GM23338 (cell line): ENCODE measurements around the gene GGCT. TPM values are rescaled to one million over a fixed set of nuclear protein-coding genes. Genes with fewer than 3 reads are reported as not detected.

ENCODE experiments used
- ATAC-seq: fragments of 200-7000 bp; cut with Tn5 transposase; 3 replicates; pipeline ENCODE4 v1.9.1; 2020
- DNase-seq: peaks from one replicate; pipeline ENCODE4 v3.0.0-alpha.2; 2015; ENCODE audit warnings: low spot score
- H2AFZ ChIP-seq: fragments of 200-600 bp; sonication (generic); 2 replicates; pipeline ENCODE4 v1.8.0; 2016; ENCODE audit warnings: antibody characterized with exemption, mild to moderate bottlenecking, moderate library complexity
- H3F3A ChIP-seq: fragments of 200-600 bp; sonication (generic); replicated peaks from 2 replicates; pipeline ENCODE4 v1.8.0; 2017; ENCODE audit warnings: antibody characterized with exemption, mixed run types, low read depth
- H3K27ac ChIP-seq: fragments of 200-600 bp; sonication (generic); 2 replicates; pipeline ENCODE4 v1.6.1; 2016; ENCODE audit warnings: low read depth
- H3K27me3 ChIP-seq: fragments of 200-600 bp; sonication (generic); 2 replicates; pipeline ENCODE4 v1.8.0; 2016; ENCODE audit warnings: mild to moderate bottlenecking, mixed run types, moderate library complexity; ENCODE audit not compliant: insufficient read depth
- H3K36me3 ChIP-seq: fragments of 200-600 bp; sonication (generic); 2 replicates; pipeline ENCODE4 v1.8.0; 2016; ENCODE audit warnings: mild to moderate bottlenecking; ENCODE audit not compliant: insufficient read depth
- H3K4me1 ChIP-seq: fragments of 200-600 bp; sonication (generic); 2 replicates; pipeline ENCODE4 v1.8.0; 2016; ENCODE audit warnings: mild to moderate bottlenecking, moderate library complexity; ENCODE audit not compliant: insufficient read depth
- H3K4me2 ChIP-seq: fragments of 200-600 bp; sonication (generic); 2 replicates; pipeline ENCODE4 v1.7.1; 2017; ENCODE audit warnings: mixed run types
- H3K4me3 ChIP-seq: fragments of 200-600 bp; sonication (generic); 2 replicates; pipeline ENCODE4 v1.6.1; 2016; ENCODE audit warnings: mixed run types
- H3K79me2 ChIP-seq: fragments of 200-600 bp; sonication (generic); replicated peaks from 2 replicates; pipeline ENCODE4 v1.8.0; 2017; ENCODE audit warnings: mild to moderate bottlenecking; ENCODE audit not compliant: insufficient read depth
- H3K9me2 ChIP-seq: fragments of 200-600 bp; sonication (generic); 2 replicates; pipeline ENCODE4 v1.8.0; 2017; ENCODE audit not compliant: insufficient read depth
- H4K20me1 ChIP-seq: fragments of 200-600 bp; sonication (generic); replicated peaks from 2 replicates; pipeline ENCODE4 v1.8.0; 2017; ENCODE audit warnings: mild to moderate bottlenecking; ENCODE audit not compliant: insufficient read depth
- H3K27ac Mint-ChIP-seq: 2 replicates; pipeline ENCODE4 v1.8.0; 2020; ENCODE audit warnings: inconsistent platforms, mild to moderate bottlenecking, moderate library complexity, mixed read lengths
- H3K27me3 Mint-ChIP-seq: 3 replicates; pipeline ENCODE4 v1.8.0; 2022; ENCODE audit warnings: low read depth, mild to moderate bottlenecking, moderate library complexity, mixed read lengths, inconsistent platforms; ENCODE audit not compliant: insufficient read depth, poor library complexity
- H3K36me3 Mint-ChIP-seq: 3 replicates; pipeline ENCODE4 v1.8.0; 2021; ENCODE audit warnings: low read depth, mild to moderate bottlenecking, inconsistent platforms, moderate library complexity, mixed read lengths
- H3K4me1 Mint-ChIP-seq: 3 replicates; pipeline ENCODE4 v1.8.0; 2020; ENCODE audit warnings: mild to moderate bottlenecking, inconsistent platforms, mixed read lengths
- H3K4me3 Mint-ChIP-seq: 3 replicates; pipeline ENCODE4 v1.8.0; 2021; ENCODE audit warnings: moderate library complexity, mild to moderate bottlenecking, inconsistent platforms, mixed read lengths
- H3K9me3 Mint-ChIP-seq: 3 replicates; pipeline ENCODE4 v1.8.0; 2020; ENCODE audit warnings: moderate library complexity, mild to moderate bottlenecking, inconsistent platforms, mixed read lengths
- CREB1 ChIP-seq: fragments of 250-450 bp; sonication (Bioruptor Pico); IDR thresholded peaks from 2 replicates; pipeline ENCODE4 v1.5.0; 2020; ENCODE audit warnings: low read depth, mild to moderate bottlenecking, moderate library complexity
- CTCF ChIP-seq, 2 experiments: fragments of 200-600 bp in 1 of 2; sonication (generic) in 1 of 2; conservative IDR thresholded peaks; 2 replicates each; pipeline versions ENCODE4 v1.5.1 to v1.6.1; 2016 to 2017; ENCODE audit warnings: antibody characterized with exemption in 2 of 2, low read depth in 2 of 2, mild to moderate bottlenecking in 2 of 2, moderate library complexity in 1 of 2
- ETS1 ChIP-seq: IDR thresholded peaks from 2 replicates; pipeline ENCODE4 v1.6.1; 2016; ENCODE audit warnings: antibody characterized with exemption
- EZH2 ChIP-seq: fragments of 200-600 bp; sonication (generic); IDR thresholded peaks from one replicate; pipeline ENCODE4 v1.8.0; 2017; ENCODE audit warnings: antibody characterized with exemption, mild to moderate bottlenecking, low read depth; ENCODE audit not compliant: unreplicated experiment
- EZH2phosphoT487 ChIP-seq: fragments of 200-600 bp; sonication (generic); IDR thresholded peaks from one replicate; pipeline ENCODE4 v1.8.1; 2018; ENCODE audit warnings: antibody characterized with exemption; ENCODE audit not compliant: unreplicated experiment
- JUNB ChIP-seq: IDR thresholded peaks from one replicate; pipeline ENCODE4 v1.6.1; 2016; ENCODE audit warnings: antibody characterized with exemption; ENCODE audit not compliant: unreplicated experiment
- NANOG ChIP-seq: IDR thresholded peaks from 2 replicates; pipeline ENCODE4 v1.6.1; 2016; ENCODE audit warnings: antibody characterized with exemption, borderline replicate concordance
- POLR2AphosphoS5 ChIP-seq: IDR thresholded peaks from 2 replicates; pipeline ENCODE4 v1.6.1; 2016; ENCODE audit warnings: antibody characterized with exemption, low read depth
- REST ChIP-seq: IDR thresholded peaks from one replicate; pipeline ENCODE4 v1.6.1; 2018; ENCODE audit warnings: antibody characterized with exemption; ENCODE audit not compliant: unreplicated experiment
- STAT1 ChIP-seq: IDR thresholded peaks from one replicate; pipeline ENCODE4 v1.6.1; 2016; ENCODE audit warnings: antibody characterized with exemption; ENCODE audit not compliant: unreplicated experiment
- ZNF114 ChIP-seq: fragments of 250-450 bp; sonication (Bioruptor Pico); IDR thresholded peaks from 2 replicates; pipeline ENCODE4 v1.5.0; 2020; ENCODE audit warnings: mild to moderate bottlenecking, moderate library complexity
- ZNF331 ChIP-seq: fragments of 250-450 bp; sonication (Bioruptor Pico); IDR thresholded peaks from 2 replicates; pipeline ENCODE4 v1.5.0; 2020; ENCODE audit warnings: low read depth, mild to moderate bottlenecking, moderate library complexity
- ZNF462 ChIP-seq: fragments of 250-450 bp; sonication (Bioruptor Pico); IDR thresholded peaks from 2 replicates; pipeline ENCODE4 v1.5.0; 2020; ENCODE audit warnings: mild to moderate bottlenecking, moderate library complexity
- polyA plus RNA-seq: library from polyadenylated mRNA; unstranded; fragments of >200 nt; fragmentation: Nextera tagmentation; extraction: Ambion mirVana; gene quantifications from 2 replicates; pipeline ENCODE4 v1.2.1, GENCODE V29; 2016
- total RNA-seq: library from RNA; depleted of rRNA; stranded (reverse); fragments of >200 nt; shearing (Covaris generic); gene quantifications from 2 replicates; pipeline ENCODE4 v1.2.3, GENCODE V29; 2014

GGCT gene
- total and polyA plus RNA-seq, 2 experiments from 2014 or later, result 104 to 229 TPM

GRCh38 chr7:30465046-30465810 is 39.4 kb downstream of the GGCT start:
- Histone ChIP-seq H3K4me2 (no peak overlapping the region), H3K79me2 (peaks cover 11% of the 10 kb centered on the region), H3K27me3 (no peaks in the 10 kb centered on the region), H3K36me3 (no peaks in the 10 kb centered on the region), H2AFZ (no peak overlapping the region), H3K4me1 (peaks cover 14% of the 10 kb centered on the region), H3K4me3 (no peak overlapping the region), H4K20me1 (no peaks in the 10 kb centered on the region), H3F3A (no peaks in the 10 kb centered on the region), H3K9me2 (no peaks in the 10 kb centered on the region), H3K27ac (no peak overlapping the region)
- no peak for DNase-seq
- H3K27ac Mint-ChIP-seq, result no peak overlapping the region
- H3K27me3 Mint-ChIP-seq, result peaks cover 7% of the 10 kb centered on the region
- no peaks in the 10 kb centered on the region for H3K9me3 Mint-ChIP-seq
- no peaks in the 10 kb centered on the region for H3K36me3 Mint-ChIP-seq
- no peak for TF ChIP-seq REST
- no peak for TF ChIP-seq EZH2phosphoT487
- no peak for TF ChIP-seq NANOG
- no peak for TF ChIP-seq JUNB
- TF ChIP-seq CTCF (conservative IDR thresholded peaks at IDR 0.05; ENCODE audit: low read depth in 2 of 2), result no peak
- no peak for TF ChIP-seq STAT1
- no peak for TF ChIP-seq EZH2
- TF ChIP-seq ZNF331 (CRISPR knock-in tag), result no peak
- TF ChIP-seq ZNF114 (CRISPR knock-in tag), result no peak
- no peak for TF ChIP-seq POLR2AphosphoS5
- no peak for TF ChIP-seq ZNF462 (CRISPR knock-in tag)
- TF ChIP-seq CREB1 (CRISPR knock-in tag), result no peak
- TF ChIP-seq ETS1, result no peak
- H3K4me1 Mint-ChIP-seq, result peaks cover 28% of the 10 kb centered on the region
- no peak overlapping the region for H3K4me3 Mint-ChIP-seq
- ATAC-seq, result no peak
